OCI-LY7 (cell line): Measurements from ENCODE around the gene KIAA1958.

Experiments
- EZH2phosphoT487 ChIP-seq: fragments of 200-600 bp; sonication (generic); IDR thresholded peaks from 2 replicates; pipeline ENCODE4 v1.6.1; 2018; ENCODE audit warnings: low read depth, borderline replicate concordance, mild to moderate bottlenecking, mixed run types, antibody characterized with exemption, low read length, moderate library complexity, mixed read lengths
- TF ChIP-seq, protein P1 (sequence below): fragments of 200-600 bp; sonication (generic); conservative IDR thresholded peaks from 2 replicates; pipeline ENCODE4 v1.5.1; 2014; ENCODE audit warnings: mild to moderate bottlenecking, antibody characterized with exemption, low read length, moderate library complexity, mixed read lengths

DNA sequence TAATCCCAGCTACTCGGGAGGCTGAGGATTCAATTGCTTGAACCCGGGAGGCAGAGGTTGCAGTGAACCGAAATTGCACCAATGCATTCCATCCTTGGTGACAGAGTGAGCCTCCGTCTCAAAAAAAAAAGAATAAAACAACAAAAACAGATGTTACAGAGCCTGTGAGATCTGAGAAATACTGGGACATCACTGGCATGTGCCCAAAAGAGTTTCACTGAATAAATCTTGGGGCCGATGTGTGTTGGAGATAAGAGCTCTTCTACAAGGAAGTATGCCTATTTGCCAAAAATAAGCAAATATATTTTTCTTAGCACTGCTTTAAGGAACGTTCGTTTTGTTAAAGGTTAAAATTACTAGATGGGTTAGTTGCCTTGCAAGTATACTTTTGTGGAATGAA, 55.1 kb downstream of the KIAA1958 start:
- TF ChIP-seq, protein P1, sequence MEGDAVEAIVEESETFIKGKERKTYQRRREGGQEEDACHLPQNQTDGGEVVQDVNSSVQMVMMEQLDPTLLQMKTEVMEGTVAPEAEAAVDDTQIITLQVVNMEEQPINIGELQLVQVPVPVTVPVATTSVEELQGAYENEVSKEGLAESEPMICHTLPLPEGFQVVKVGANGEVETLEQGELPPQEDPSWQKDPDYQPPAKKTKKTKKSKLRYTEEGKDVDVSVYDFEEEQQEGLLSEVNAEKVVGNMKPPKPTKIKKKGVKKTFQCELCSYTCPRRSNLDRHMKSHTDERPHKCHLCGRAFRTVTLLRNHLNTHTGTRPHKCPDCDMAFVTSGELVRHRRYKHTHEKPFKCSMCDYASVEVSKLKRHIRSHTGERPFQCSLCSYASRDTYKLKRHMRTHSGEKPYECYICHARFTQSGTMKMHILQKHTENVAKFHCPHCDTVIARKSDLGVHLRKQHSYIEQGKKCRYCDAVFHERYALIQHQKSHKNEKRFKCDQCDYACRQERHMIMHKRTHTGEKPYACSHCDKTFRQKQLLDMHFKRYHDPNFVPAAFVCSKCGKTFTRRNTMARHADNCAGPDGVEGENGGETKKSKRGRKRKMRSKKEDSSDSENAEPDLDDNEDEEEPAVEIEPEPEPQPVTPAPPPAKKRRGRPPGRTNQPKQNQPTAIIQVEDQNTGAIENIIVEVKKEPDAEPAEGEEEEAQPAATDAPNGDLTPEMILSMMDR = no peak
- TF ChIP-seq EZH2phosphoT487 = no peak
